Measurements from ENCODE around the gene ANKRD18B. TPM values are rescaled to one million over a fixed set of nuclear protein-coding genes. Genes with fewer than 3 reads are reported as not detected.

ANKRD18B gene
- total RNA-seq, 1 experiment from 2014 or later, result not detected

Small RNA genes within 50 kb of the gene (small RNA-seq; reads per million reads assigned to genes)
- not detected for gene AL139008.1
- gene PRSS3P4, result not detected

Other genes starting within 250 kb of the ANKRD18B start
- 30.7 and 51.4 TPM in 2 replicates for gene NFX1, start 233.7 kb upstream of the ANKRD18B start, total RNA-seq (2014; rRNA removed; shearing (Covaris generic); ENCODE audit: low replicate concordance)
- gene AQP7, start 121.7 kb upstream of the ANKRD18B start, total RNA-seq (2014; rRNA removed; shearing (Covaris generic); ENCODE audit: low replicate concordance), result not detected in 2 replicates
- not detected in 2 replicates for gene AQP3, start 76.7 kb upstream of the ANKRD18B start, total RNA-seq (2014; rRNA removed; shearing (Covaris generic); ENCODE audit: low replicate concordance)
- 18.6 and 19.7 TPM in 2 replicates for gene NOL6, start 50.3 kb upstream of the ANKRD18B start, total RNA-seq (2014; rRNA removed; shearing (Covaris generic); ENCODE audit: low replicate concordance)

Measured in Karpas-422 (cell line).